GM12872 (cell line): ENCODE measurements around the gene NFIA.

Source experiments
- TF ChIP-seq, protein P1 (sequence below): IDR thresholded peaks from 3 replicates; pipeline ENCODE4 v1.5.1; 2011; ENCODE audit warnings: low read depth, mild to moderate bottlenecking, low read length, moderate library complexity; ENCODE audit not compliant: insufficient read depth

Gene NFIA

DNA sequence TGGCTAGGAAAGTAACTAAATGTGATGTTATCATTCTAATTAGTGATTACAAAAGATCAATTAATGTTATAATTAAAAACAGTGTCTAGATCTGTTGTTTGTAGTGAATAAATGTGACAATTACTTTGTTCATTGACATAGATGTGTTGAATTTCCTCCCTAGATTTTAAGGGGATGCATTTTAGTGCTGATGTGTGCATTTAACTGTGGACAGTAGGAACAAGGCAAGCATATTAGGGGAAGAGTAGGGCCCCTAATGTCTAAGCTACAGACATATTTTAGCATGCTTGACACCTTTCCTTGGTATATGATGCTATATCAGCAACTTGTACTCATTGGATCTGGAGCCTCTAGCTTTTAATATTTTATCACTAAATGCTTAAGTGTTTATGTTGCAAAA is 48.9 kb downstream of the NFIA start:
- TF ChIP-seq, protein P1, sequence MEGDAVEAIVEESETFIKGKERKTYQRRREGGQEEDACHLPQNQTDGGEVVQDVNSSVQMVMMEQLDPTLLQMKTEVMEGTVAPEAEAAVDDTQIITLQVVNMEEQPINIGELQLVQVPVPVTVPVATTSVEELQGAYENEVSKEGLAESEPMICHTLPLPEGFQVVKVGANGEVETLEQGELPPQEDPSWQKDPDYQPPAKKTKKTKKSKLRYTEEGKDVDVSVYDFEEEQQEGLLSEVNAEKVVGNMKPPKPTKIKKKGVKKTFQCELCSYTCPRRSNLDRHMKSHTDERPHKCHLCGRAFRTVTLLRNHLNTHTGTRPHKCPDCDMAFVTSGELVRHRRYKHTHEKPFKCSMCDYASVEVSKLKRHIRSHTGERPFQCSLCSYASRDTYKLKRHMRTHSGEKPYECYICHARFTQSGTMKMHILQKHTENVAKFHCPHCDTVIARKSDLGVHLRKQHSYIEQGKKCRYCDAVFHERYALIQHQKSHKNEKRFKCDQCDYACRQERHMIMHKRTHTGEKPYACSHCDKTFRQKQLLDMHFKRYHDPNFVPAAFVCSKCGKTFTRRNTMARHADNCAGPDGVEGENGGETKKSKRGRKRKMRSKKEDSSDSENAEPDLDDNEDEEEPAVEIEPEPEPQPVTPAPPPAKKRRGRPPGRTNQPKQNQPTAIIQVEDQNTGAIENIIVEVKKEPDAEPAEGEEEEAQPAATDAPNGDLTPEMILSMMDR, result no peak

DNA sequence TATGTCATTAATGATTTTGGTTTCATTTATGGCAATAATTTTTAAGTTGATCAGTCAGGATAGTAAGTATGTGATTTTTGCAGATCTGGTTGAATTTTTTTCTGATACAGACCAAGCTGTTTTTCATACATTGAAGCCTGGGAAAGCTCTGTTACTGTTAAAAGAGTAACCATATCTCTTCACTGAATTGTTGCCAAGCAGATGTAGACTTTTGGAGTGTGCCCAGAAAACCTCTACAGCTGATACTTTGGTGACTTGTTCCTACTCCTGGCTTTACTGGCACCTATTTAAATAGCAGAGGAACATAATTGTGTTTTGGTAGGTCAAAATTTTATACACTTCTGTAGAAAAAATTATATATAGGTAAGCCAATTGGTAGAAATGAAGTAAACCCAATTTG is 49.4 kb downstream of the NFIA start:
- TF ChIP-seq, protein P1, result no peak

DNA sequence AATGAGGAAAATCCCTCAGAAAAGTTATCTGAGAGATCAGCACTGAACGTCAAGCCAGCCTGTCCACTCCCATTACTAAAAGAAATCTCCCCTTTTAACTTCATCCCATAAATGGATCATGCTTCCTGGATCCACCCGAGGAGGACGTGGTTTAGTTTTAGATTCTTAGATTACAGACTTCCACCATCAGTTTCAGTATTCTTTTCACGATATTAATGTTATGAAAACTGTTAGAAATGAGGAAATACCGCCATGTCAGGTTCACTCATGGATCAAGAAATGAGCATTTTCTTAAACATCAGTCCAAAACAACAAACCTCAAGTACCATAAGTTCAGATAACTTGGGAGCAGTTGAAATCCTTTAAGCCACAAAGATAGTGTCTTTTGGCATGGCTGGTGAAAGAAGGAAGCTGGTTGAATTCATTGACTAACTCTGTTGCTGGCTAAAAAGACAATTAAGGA is 49.8 kb downstream of the NFIA start:
- TF ChIP-seq, protein P1, result no peak

DNA sequence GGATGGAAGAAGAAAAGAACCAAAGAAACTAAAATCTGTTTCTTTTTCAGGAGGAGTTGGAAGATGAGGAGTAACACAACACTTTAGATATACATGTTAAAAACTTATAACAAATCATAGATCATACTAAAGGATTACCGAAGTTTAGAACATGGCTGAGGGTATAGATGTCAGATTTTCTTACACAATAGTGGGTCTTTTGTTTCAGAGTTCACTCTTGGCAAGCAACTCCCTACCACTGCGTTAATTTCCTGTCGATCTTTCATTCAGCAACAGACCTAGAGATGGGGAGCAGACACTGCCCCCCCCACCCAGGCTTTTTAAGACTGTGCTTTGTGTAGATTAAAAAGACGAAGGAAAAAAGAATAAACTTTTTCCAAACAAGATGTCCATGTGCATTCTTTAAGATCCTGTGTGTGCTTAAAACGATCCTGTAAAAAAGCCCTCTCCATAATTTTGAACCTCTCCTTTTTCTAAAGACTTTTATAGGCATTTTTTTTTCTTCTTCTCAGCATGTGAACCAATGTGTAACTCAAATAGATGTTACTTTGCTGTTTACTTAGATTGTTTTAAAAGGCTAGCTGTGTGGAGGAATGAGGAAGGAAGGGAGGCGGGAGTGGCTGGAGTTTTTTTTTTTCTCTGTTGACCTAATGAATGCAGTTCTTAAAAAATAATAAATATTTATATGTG is 50.4 kb downstream of the NFIA start:
- TF ChIP-seq, protein P1, result no peak

DNA sequence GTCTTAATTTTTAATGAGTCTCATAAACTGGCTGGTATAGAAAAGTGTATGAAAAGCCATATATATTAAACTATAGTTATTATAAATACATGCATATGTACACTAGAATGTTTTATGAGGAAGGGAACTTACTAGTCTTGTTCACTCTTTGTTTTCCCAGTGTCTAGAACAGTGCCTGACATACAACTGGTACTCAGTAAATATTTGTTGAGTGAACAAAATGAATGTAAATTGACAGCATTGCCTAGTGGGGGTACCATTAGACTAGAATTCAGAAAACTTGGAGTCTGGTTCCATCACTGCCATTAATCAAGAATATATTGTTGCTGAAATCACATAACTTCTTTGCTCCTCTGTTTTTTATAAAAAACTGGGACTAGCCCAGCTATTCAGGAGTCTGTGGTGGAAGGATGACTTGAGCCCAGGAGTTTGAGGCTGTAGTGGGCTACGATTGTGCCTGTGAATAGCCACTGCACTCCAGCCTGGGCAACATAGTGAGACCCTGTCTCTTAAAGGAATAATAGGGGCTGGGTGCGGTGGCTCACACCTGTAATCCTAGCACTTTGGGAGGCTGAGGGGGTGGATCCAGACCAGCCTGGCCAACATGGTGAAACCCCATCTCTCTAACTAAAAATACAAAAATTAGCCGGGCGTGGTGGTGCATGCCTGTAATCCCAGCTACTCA is 51.1 kb downstream of the NFIA start:
- TF ChIP-seq, protein P1, result no peak

DNA sequence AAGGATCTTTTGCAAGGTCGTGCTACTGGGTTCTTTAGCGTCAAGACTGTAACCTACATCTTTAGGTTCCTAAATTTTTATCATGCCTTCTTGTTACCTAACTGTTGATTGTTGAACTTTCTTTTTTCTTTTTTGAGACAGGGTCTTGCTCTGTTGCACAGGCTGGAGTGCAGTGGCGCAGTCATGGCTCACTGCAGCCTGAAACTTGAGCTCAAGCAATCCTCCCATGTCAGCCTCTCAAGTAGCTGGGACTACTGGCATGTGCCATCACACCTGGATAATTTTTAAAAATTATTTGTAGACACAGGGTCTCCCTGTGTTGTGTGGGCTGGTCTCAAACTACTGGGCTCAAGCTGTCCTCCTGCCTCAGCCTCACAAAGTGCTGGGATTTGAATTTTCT is 52.9 kb downstream of the NFIA start:
- TF ChIP-seq, protein P1, result no peak

DNA sequence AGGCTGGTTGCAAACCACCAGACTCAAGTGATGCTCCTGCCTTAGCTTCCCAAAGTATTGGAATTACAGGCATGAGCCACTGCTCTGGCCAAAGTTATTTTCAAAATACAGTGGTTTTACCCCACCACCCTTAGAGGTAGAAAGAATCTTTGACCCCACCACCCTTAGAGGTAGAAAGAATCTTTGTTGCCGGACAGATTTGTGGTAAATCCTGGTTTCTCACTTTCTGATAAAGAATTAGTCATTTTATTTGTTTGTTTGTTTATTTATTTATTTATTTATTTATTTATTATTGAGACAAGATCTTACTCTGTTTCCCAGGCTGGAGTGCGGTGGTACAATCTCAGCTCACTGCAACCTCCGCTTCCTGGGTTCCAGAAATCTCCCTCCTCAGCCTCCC is 55.9 kb downstream of the NFIA start:
- TF ChIP-seq, protein P1, result no peak
